Stimulated activated CD8-positive, alpha-beta memory T cell treated with anti-CD3 and anti-CD28 coated beads, Interleukin-12 subunit alpha, Interleukin-12 subunit beta, amount 100 ng/mL, for 4 hours (primary cell): ENCODE data around the gene TGFBR2.

ENCODE experiments used
- DNase-seq: peaks from one replicate; pipeline ENCODE4 v3.0.0-alpha.2; 2020; ENCODE audit warnings: low read depth

Gene TGFBR2

GRCh38 chr3:30606301-30607031 lies at the start of gene TGFBR2:
Gene TGFBR2 (plus strand): TSS chr3:30606601. CDS start chr3:30606884, 283 bp downstream.
- DNase-seq: peak; percentile 81

- DNase-seq: no peak
Measured at GRCh38 chr3:30557746-30558303, 48.6 kb upstream of the TGFBR2 start.

- no peak for DNase-seq
Measured at GRCh38 chr3:30563956-30564355, 42.4 kb upstream of the TGFBR2 start.

GRCh38 chr3:30567139-30567753 lies 39.2 kb upstream of the TGFBR2 start:
- no peak for DNase-seq

GRCh38 chr3:30576946-30577345 lies 29.5 kb upstream of the TGFBR2 start:
- DNase-seq: no peak

GRCh38 chr3:30577788-30578187 lies 28.6 kb upstream of the TGFBR2 start:
- no peak for DNase-seq

GRCh38 chr3:30578479-30578878 lies 27.9 kb upstream of the TGFBR2 start:
- no peak for DNase-seq

GRCh38 chr3:30578986-30579579 lies 27.3 kb upstream of the TGFBR2 start:
- no peak for DNase-seq

- DNase-seq: no peak
Measured at GRCh38 chr3:30581067-30581585, 25.3 kb upstream of the TGFBR2 start.

GRCh38 chr3:30581982-30582381 lies 24.4 kb upstream of the TGFBR2 start:
- no peak for DNase-seq

- DNase-seq: no peak
Measured at GRCh38 chr3:30583973-30584372, 22.4 kb upstream of the TGFBR2 start.

GRCh38 chr3:30585654-30586053 lies 20.7 kb upstream of the TGFBR2 start:
- DNase-seq: no peak

- DNase-seq: no peak
Measured at GRCh38 chr3:30586096-30586805, 20.1 kb upstream of the TGFBR2 start.

- no peak for DNase-seq
Measured at GRCh38 chr3:30586806-30587486, 19.5 kb upstream of the TGFBR2 start.

GRCh38 chr3:30587904-30588303 lies 18.5 kb upstream of the TGFBR2 start:
- DNase-seq: no peak

GRCh38 chr3:30596152-30596551 lies 10.2 kb upstream of the TGFBR2 start:
- DNase-seq: no peak

GRCh38 chr3:30597131-30597768 lies 9.2 kb upstream of the TGFBR2 start:
- DNase-seq: no peak

- no peak for DNase-seq
Measured at GRCh38 chr3:30597769-30598134, 8.6 kb upstream of the TGFBR2 start.

- DNase-seq: no peak
Measured at GRCh38 chr3:30598668-30599545, 7.5 kb upstream of the TGFBR2 start.

GRCh38 chr3:30600572-30600971 lies 5.8 kb upstream of the TGFBR2 start:
- DNase-seq: no peak
